PC-3 (cell line): ENCODE data around the gene ST7.

Experiments used
- CTCF ChIP-seq: fragments of 300-600 bp; sonication (generic); conservative IDR thresholded peaks from 2 replicates; pipeline ENCODE4 v1.5.1; 2017; ENCODE audit warnings: antibody characterized with exemption, low read depth, mild to moderate bottlenecking, low read length
- EZH2 ChIP-seq: fragments of 300-600 bp; sonication (generic); IDR thresholded peaks from one replicate; pipeline ENCODE4 v1.6.1; 2017; ENCODE audit warnings: antibody characterized with exemption, mild to moderate bottlenecking, low read length; ENCODE audit not compliant: unreplicated experiment

GRCh38 chr7:117185124-117185523 is 231.8 kb downstream of the ST7 start:
- no peak for TF ChIP-seq CTCF
- no peak for TF ChIP-seq EZH2
